Trophoblast cell (in vitro differentiated cells and primary cell): Measurements from ENCODE around the gene NEK1.
"Not testable (repeated sequence)": the region's sequence is repeated elsewhere in the genome, so short reads cannot be mapped to it uniquely, and the experiment has no call there.

Source experiments
- DNase-seq, 2 donors: peaks; one replicate each; pipeline ENCODE4 v3.0.0-alpha.2; 2016
- H2AFZ ChIP-seq: 2 replicates; pipeline ENCODE4 v1.6.1; 2013; ENCODE audit warnings: low read length, moderate library complexity, mild to moderate bottlenecking; ENCODE audit not compliant: insufficient read depth, poor library complexity
- H2AK5ac ChIP-seq: 2 replicates; pipeline ENCODE4 v1.6.1; 2013; ENCODE audit warnings: mild to moderate bottlenecking, low read length
- H2BK120ac ChIP-seq: 2 replicates; pipeline ENCODE4 v1.6.1; 2013; ENCODE audit warnings: low read length, mild to moderate bottlenecking, moderate library complexity; ENCODE audit not compliant: insufficient read depth, poor library complexity
- H2BK12ac ChIP-seq: 2 replicates; pipeline ENCODE4 v1.6.1; 2013; ENCODE audit warnings: mild to moderate bottlenecking, low read length, moderate library complexity
- H2BK5ac ChIP-seq: 2 replicates; pipeline ENCODE4 v1.6.1; 2013; ENCODE audit warnings: low read length, low read depth, moderate library complexity, mild to moderate bottlenecking; ENCODE audit not compliant: poor library complexity
- H3K14ac ChIP-seq: 2 replicates; pipeline ENCODE4 v1.6.1; 2013; ENCODE audit warnings: mild to moderate bottlenecking, low read length
- H3K18ac ChIP-seq: 2 replicates; pipeline ENCODE4 v1.6.1; 2013; ENCODE audit warnings: mild to moderate bottlenecking, low read length
- H3K23ac ChIP-seq: 2 replicates; pipeline ENCODE4 v1.6.1; 2013; ENCODE audit warnings: low read length
- H3K27ac ChIP-seq: 2 replicates; pipeline ENCODE4 v1.5.1; 2013; ENCODE audit warnings: low read depth, mild to moderate bottlenecking, inconsistent platforms, low read length, moderate library complexity
- H3K27me3 ChIP-seq: 2 replicates; pipeline ENCODE4 v1.6.1; 2013; ENCODE audit warnings: inconsistent platforms, mild to moderate bottlenecking, low read length, moderate library complexity; ENCODE audit not compliant: insufficient read depth
- H3K36me3 ChIP-seq, 2 experiments: 1 replicate in 1 of 2; 2 replicates in 1 of 2; pipeline ENCODE4 v1.6.1; 2013; ENCODE audit warnings: low read length in 2 of 2, mild to moderate bottlenecking in 2 of 2, moderate library complexity in 1 of 2; ENCODE audit not compliant: insufficient read depth in 2 of 2, control insufficient read depth in 1 of 2
- H3K4ac ChIP-seq: 2 replicates; pipeline ENCODE4 v1.6.1; 2013; ENCODE audit warnings: low read depth, mild to moderate bottlenecking, low read length, moderate library complexity
- H3K4me1 ChIP-seq, 2 experiments: 1 replicate in 1 of 2; 2 replicates in 1 of 2; pipeline ENCODE4 v1.6.1; 2013; ENCODE audit warnings: low read length in 2 of 2, mild to moderate bottlenecking in 2 of 2, moderate library complexity in 1 of 2; ENCODE audit not compliant: insufficient read depth in 2 of 2, control insufficient read depth in 1 of 2
- H3K4me2 ChIP-seq: 2 replicates; pipeline ENCODE4 v1.6.1; 2013; ENCODE audit warnings: inconsistent platforms, mild to moderate bottlenecking, low read length, moderate library complexity
- H3K4me3 ChIP-seq: 2 replicates; pipeline ENCODE4 v1.5.1; 2013; ENCODE audit warnings: mild to moderate bottlenecking, low read depth, low read length, inconsistent platforms
- H3K79me1 ChIP-seq: one replicate; pipeline ENCODE4 v1.6.1; 2013; ENCODE audit warnings: low read length
- H3K79me2 ChIP-seq: 2 replicates; pipeline ENCODE4 v1.6.1; 2013; ENCODE audit warnings: low read length, mild to moderate bottlenecking; ENCODE audit not compliant: control insufficient read depth, insufficient read depth, poor library complexity
- H3K9ac ChIP-seq: 2 replicates; pipeline ENCODE4 v1.6.1; 2013; ENCODE audit warnings: mild to moderate bottlenecking, low read length
- H3K9me3 ChIP-seq: 2 replicates; pipeline ENCODE4 v1.6.1; 2013; ENCODE audit warnings: low read depth, mild to moderate bottlenecking, control low read depth, inconsistent platforms, low read length; ENCODE audit not compliant: insufficient read depth
- H4K12ac ChIP-seq: 2 replicates; pipeline ENCODE4 v1.6.1; 2013; ENCODE audit warnings: low read depth, mild to moderate bottlenecking, low read length, moderate library complexity
- H4K8ac ChIP-seq: 2 replicates; pipeline ENCODE4 v1.6.1; 2013; ENCODE audit warnings: low read depth, mild to moderate bottlenecking, low read length, moderate library complexity
- H4K91ac ChIP-seq: one replicate; pipeline ENCODE4 v1.6.1; 2013; ENCODE audit warnings: low read depth, mild to moderate bottlenecking, low read length, moderate library complexity
- WGBS: extraction: QIAGEN DNeasy Blood & Tissue Kit; methylation state at CpG from one replicate; pipeline ENCODE4 v1.1.7; 2013; ENCODE audit warnings: missing lambda C conversion rate; ENCODE audit not compliant: insufficient read length, insufficient coverage; ENCODE audit errors: extremely low coverage; 5-methylcytosine and 5-hydroxymethylcytosine counted together

NEK1 gene

DNA sequence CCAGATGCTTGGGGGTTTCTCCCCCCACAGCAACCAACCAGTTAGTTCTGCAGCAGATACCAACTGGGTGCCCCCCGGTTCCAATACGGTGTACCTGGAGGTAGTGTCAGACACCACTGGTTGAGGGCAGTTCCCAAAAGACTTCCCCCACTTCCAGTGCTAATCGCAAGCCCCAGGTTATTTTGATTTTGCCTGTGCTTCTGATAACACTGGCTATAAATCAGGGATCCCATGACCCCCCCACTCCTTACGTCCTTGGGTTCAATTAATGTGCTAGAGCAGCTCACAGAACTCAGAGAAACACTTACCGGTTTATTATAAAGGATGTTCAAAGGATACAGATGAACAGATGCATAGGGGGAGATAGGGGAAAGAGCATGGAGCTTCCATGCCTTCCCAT, 13.5 kb upstream of the NEK1 start:
- Histone ChIP-seq H4K91ac (no peak overlapping the region), H2BK120ac (no peak overlapping the region), H4K12ac (no peak overlapping the region), H3K4me3 (no peak overlapping the region), H3K9ac (no peak overlapping the region), H2AFZ (no peak overlapping the region), H3K79me2 (peaks cover 2% of the 10 kb centered on the region), H3K27ac (peak overlapping the region; percentile 60), H3K14ac (no peak overlapping the region), H4K8ac (no peak overlapping the region), H3K18ac (no peak overlapping the region), H3K9me3 (no peaks in the 10 kb centered on the region), H3K23ac (no peak overlapping the region), H3K27me3 (no peaks in the 10 kb centered on the region), H3K4me1 (peaks cover 0 to 7% of the 10 kb centered on the region in 2 experiments), H3K4ac (peak overlapping the region; percentile 47), H2BK12ac (no peak overlapping the region), H2AK5ac (no peak overlapping the region), H3K79me1 (peaks cover 3% of the 10 kb centered on the region), H2BK5ac (peak overlapping the region; percentile 37), H3K36me3 (peaks cover 0 to 2% of the 10 kb centered on the region in 2 experiments), H3K4me2 (no peak overlapping the region)
- WGBS, result no CpG with 5 or more reads among the region's 5 CpGs
- DNase-seq, result no peak

DNA sequence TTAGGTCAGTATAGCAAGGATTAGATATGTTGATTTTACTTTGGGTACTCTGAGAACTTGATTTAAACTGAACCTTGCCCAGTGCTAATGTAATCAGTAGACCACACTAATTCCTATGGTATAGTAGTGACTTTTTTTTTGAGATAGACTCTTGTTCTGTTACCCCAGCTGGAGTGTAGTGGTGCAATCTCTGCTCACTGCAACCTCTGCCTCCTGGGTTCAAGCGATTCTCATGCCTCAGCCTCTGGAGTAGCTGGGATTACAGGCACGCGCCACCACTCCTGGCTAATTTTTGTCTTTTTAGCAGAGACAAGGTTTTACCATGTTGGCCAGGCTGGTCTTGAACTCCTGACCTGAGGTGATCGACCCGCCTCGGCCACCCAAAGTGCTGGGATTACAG, 11.6 kb upstream of the NEK1 start:
- H3K9me3 ChIP-seq, H2BK12ac ChIP-seq, H3K23ac ChIP-seq, H3K9ac ChIP-seq, H3K4me3 ChIP-seq, H3K18ac ChIP-seq, H3K27ac ChIP-seq, H3K14ac ChIP-seq, H4K8ac ChIP-seq, H3K36me3 ChIP-seq, H3K4me2 ChIP-seq, DNase-seq, H2AFZ ChIP-seq, H3K4me1 ChIP-seq, H4K91ac ChIP-seq, H2AK5ac ChIP-seq, H2BK120ac ChIP-seq, H3K79me2 ChIP-seq, H4K12ac ChIP-seq, H3K27me3 ChIP-seq, H2BK5ac ChIP-seq, H3K4ac ChIP-seq: not testable (repeated sequence)
- H3K79me1 ChIP-seq, result peaks cover 11% of the 10 kb centered on the region
- WGBS, result no CpG with 5 or more reads among the region's 6 CpGs

DNA sequence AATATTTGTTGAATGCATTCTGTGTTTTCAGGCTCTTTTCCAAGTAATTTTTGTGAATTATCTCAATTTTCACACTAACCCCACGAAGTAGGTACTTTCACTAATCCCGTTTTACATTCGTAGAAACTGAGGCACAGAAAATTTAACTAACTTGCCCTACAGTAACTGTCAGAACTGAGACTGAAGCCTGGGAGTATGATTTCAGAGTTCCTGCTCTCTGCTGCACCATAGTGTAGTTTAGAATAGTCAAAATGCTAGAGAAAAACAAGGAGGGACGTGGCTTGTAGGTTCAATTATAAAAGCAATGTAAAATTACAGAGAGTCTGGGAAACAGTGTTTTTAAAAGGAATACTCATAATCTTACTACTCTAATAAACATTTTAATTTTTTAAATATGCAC, 10.2 kb upstream of the NEK1 start:
- H3K23ac ChIP-seq, result no peak overlapping the region
- H3K4ac ChIP-seq, result no peak overlapping the region
- no peak overlapping the region for H2BK12ac ChIP-seq
- DNase-seq, result no peak
- H3K27ac ChIP-seq, result no peak overlapping the region
- peaks cover 11% of the 10 kb centered on the region for H3K79me1 ChIP-seq
- H3K14ac ChIP-seq, result no peak overlapping the region
- peaks cover 2% of the 10 kb centered on the region for H3K79me2 ChIP-seq
- no peaks in the 10 kb centered on the region for H3K27me3 ChIP-seq
- no peak overlapping the region for H3K9ac ChIP-seq
- H3K4me2 ChIP-seq, result no peak overlapping the region
- H3K4me3 ChIP-seq, result no peak overlapping the region
- no CpG with 5 or more reads among the region's 4 CpGs for WGBS
- no peak overlapping the region for H4K91ac ChIP-seq
- peaks cover 0 to 7% of the 10 kb centered on the region in 2 experiments for H3K4me1 ChIP-seq
- no peak overlapping the region for H2AFZ ChIP-seq
- no peaks in the 10 kb centered on the region for H3K9me3 ChIP-seq
- H3K18ac ChIP-seq, result no peak overlapping the region
- H4K8ac ChIP-seq, result no peak overlapping the region
- no peak overlapping the region for H2BK5ac ChIP-seq
- peaks cover 0 to 2% of the 10 kb centered on the region in 2 experiments for H3K36me3 ChIP-seq
- H2BK120ac ChIP-seq, result no peak overlapping the region
- H2AK5ac ChIP-seq, result no peak overlapping the region
- H4K12ac ChIP-seq, result no peak overlapping the region

DNA sequence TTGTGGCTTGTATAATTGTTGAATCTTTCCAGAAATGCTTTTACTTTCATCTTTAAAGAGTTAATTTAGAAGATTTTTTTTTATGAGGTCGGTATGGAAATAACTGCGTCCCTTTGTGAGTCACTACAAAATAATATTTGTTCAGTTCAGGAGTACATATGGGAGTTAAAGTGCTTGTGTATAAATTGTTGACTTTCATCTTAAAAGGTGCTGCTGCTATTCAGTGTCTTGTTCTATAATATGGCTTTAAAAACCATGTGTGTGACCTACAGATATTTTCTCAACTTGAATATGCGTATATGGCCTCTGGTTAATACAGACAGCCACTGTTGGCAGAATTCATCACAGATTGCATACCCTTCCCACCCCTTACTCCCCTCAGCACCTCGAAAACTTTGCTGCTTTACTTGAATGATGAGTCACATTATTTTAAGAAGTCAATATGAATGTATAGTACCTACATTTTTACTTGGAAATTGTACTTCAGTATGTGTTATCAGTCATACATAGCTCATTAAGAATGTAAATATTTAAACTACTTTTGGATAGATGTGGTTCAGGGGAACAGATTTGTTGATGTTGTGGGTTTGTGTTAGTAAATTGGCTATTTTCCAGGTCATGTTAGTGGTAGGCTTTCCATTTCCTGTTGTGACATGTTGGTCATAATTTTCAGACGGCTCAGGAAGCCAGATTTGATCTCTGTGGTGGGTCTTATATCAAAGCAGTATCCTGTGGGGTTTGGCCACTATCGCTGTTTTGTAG, 9.5 kb upstream of the NEK1 start:
- WGBS, result no CpG with 5 or more reads among the region's 6 CpGs
- H2AFZ ChIP-seq, result no peak overlapping the region
- H3K23ac ChIP-seq, result no peak overlapping the region
- no peak overlapping the region for H2BK12ac ChIP-seq
- H2BK120ac ChIP-seq, result no peak overlapping the region
- H3K27me3 ChIP-seq, result no peaks in the 10 kb centered on the region
- no peak overlapping the region for H4K8ac ChIP-seq
- H3K79me1 ChIP-seq, result peaks cover 10% of the 10 kb centered on the region
- H3K14ac ChIP-seq, result no peak overlapping the region
- peaks cover 0 to 7% of the 10 kb centered on the region in 2 experiments for H3K4me1 ChIP-seq
- H3K4me3 ChIP-seq, result no peak overlapping the region
- H2AK5ac ChIP-seq, result no peak overlapping the region
- peak overlapping the region; percentile 51 for H3K4me2 ChIP-seq
- H4K91ac ChIP-seq, result no peak overlapping the region
- no peak overlapping the region for H3K18ac ChIP-seq
- no peaks in the 10 kb centered on the region for H3K9me3 ChIP-seq
- no peak overlapping the region for H4K12ac ChIP-seq
- H3K4ac ChIP-seq, result peak overlapping the region; percentile 83
- peaks cover 2% of the 10 kb centered on the region for H3K79me2 ChIP-seq
- H3K36me3 ChIP-seq, result peaks cover 0 to 2% of the 10 kb centered on the region in 2 experiments
- no peak overlapping the region for H2BK5ac ChIP-seq
- no peak overlapping the region for H3K9ac ChIP-seq
- no peak overlapping the region for H3K27ac ChIP-seq
- DNase-seq, result no peak
